GM18508 (cell line): ENCODE data around the gene HOXC13.

Experiments
- ATAC-seq: cut with Tn5 transposase; IDR thresholded peaks from one replicate; pipeline ENCODE4 v1.9.1; 2021; ENCODE audit warnings: moderate number of reproducible peaks; ENCODE audit not compliant: insufficient read depth, unreplicated experiment

HOXC13 gene

GRCh38 chr12:53937596-53938325, 870 bp upstream of the HOXC13 start:
- ATAC-seq = no peak

- ATAC-seq = no peak
Measured at GRCh38 chr12:53939141-53940108, 794 bp downstream of the HOXC13 start.

- no peak for ATAC-seq
Measured at GRCh38 chr12:53940443-53941014, 1.9 kb downstream of the HOXC13 start.

GRCh38 chr12:53941187-53941586, 2.6 kb downstream of the HOXC13 start:
- ATAC-seq = no peak

GRCh38 chr12:53941750-53942149, 3.1 kb downstream of the HOXC13 start:
- ATAC-seq = no peak

GRCh38 chr12:53942467-53942997, 3.9 kb downstream of the HOXC13 start:
- ATAC-seq = no peak

- no peak for ATAC-seq
Measured at GRCh38 chr12:53944209-53944608, 5.6 kb downstream of the HOXC13 start.

- ATAC-seq = no peak
Measured at GRCh38 chr12:53944907-53945847, 6.5 kb downstream of the HOXC13 start.

- no peak for ATAC-seq
Measured at GRCh38 chr12:53947743-53948142, 9.1 kb downstream of the HOXC13 start.

- ATAC-seq = no peak
Measured at GRCh38 chr12:53948650-53949593, 10.3 kb downstream of the HOXC13 start.

GRCh38 chr12:53949631-53950436, 11.2 kb downstream of the HOXC13 start:
- ATAC-seq = no peak

GRCh38 chr12:53950437-53950773, 11.8 kb downstream of the HOXC13 start:
- no peak for ATAC-seq

- no peak for ATAC-seq
Measured at GRCh38 chr12:53950789-53951576, 12.4 kb downstream of the HOXC13 start.

- ATAC-seq = no peak
Measured at GRCh38 chr12:53951577-53952334, 13.1 kb downstream of the HOXC13 start.

- ATAC-seq = no peak
Measured at GRCh38 chr12:53952335-53952694, 13.7 kb downstream of the HOXC13 start.

GRCh38 chr12:53952871-53953734, 14.5 kb downstream of the HOXC13 start:
- ATAC-seq = no peak
